Measurements from ENCODE around the gene EVI5L.

DNA sequence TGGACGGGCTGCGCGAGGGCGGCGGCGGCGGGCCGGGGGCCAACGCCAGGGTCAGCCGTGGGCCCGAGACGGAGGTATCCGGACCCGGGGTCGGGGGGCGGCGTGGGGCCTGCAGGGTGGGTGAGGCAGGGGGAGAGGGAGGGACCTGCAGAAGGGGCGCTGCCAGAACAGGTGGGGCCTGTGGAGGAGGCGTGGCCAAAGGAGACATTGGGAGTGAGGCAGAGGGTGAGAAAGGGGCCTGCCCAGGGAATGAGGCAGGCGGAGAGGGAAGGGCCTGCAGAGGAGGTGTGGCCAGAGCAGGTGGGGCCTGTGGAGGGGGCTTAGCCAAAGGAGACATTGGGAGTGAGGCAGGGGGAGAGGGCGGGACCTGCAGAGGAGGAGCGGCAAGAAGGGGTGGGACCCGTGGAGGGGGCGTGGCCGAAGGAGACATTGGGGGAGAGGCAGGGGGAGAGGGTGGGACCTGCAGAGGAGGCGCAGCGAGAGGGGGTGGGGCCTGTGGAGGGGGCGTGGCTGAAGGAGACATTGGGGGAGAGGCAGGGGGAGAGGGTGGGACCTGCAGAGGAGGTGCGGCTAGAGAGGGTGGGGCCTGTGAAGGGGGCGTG, 40.0 kb downstream of the EVI5L start:
- TF ChIP-seq, protein P1, sequence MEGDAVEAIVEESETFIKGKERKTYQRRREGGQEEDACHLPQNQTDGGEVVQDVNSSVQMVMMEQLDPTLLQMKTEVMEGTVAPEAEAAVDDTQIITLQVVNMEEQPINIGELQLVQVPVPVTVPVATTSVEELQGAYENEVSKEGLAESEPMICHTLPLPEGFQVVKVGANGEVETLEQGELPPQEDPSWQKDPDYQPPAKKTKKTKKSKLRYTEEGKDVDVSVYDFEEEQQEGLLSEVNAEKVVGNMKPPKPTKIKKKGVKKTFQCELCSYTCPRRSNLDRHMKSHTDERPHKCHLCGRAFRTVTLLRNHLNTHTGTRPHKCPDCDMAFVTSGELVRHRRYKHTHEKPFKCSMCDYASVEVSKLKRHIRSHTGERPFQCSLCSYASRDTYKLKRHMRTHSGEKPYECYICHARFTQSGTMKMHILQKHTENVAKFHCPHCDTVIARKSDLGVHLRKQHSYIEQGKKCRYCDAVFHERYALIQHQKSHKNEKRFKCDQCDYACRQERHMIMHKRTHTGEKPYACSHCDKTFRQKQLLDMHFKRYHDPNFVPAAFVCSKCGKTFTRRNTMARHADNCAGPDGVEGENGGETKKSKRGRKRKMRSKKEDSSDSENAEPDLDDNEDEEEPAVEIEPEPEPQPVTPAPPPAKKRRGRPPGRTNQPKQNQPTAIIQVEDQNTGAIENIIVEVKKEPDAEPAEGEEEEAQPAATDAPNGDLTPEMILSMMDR (CRISPR knock-in tag; IDR thresholded peaks at IDR 0.05): no peak
- TF ChIP-seq HDAC6 (IDR thresholded peaks at IDR 0.05; ENCODE audit: low read depth, low read length) (no peak), KLF9 (CRISPR knock-in tag; IDR thresholded peaks at IDR 0.05; ENCODE audit: low read depth) (no peak), ZNF263 (CRISPR knock-in tag; IDR thresholded peaks at IDR 0.05) (no peak), ZNF773 (CRISPR knock-in tag; IDR thresholded peaks at IDR 0.05; ENCODE audit: borderline replicate concordance) (no peak), SNRNP70 (IDR thresholded peaks at IDR 0.05; ENCODE audit: low read depth, low read length) (no peak), SOX6 (IDR thresholded peaks at IDR 0.05) (no peak), SOX6 (CRISPR knock-in tag; IDR thresholded peaks at IDR 0.05) (no peak)
